DMS153 treated with DMSO at 0.1 percent for 48 hours (cell line): Measurements from ENCODE around the gene VTI1B.

Source experiments
- DNase-seq: peaks from one replicate; lab custom pipeline; 2025; ENCODE audit not compliant: unreplicated experiment; lab: John Stamatoyannopoulos, UW

Gene VTI1B

DNA sequence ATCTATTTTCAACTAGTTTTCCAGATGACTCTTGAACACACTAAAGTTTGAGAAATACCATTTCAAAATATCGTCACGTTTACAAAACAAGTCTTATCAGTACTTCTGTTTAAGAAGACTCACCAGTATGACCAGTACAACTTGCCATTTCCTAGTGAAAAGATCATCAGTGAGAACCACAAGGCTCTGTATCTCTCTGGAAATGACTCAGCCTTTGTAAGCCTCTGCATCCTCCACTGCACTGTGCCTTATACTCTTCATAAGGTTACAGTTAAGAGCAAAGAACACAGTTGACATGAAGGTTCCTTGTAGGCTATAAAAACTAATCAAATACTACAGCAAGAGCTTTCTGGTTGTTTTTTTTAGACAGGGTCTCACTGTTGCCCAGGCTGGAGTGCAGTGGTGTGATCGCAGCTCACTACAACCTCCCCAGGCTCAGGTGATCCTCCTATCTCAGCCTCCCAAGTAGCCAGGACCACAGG, 5.7 kb upstream of the VTI1B start:
- no peak for DNase-seq

DNA sequence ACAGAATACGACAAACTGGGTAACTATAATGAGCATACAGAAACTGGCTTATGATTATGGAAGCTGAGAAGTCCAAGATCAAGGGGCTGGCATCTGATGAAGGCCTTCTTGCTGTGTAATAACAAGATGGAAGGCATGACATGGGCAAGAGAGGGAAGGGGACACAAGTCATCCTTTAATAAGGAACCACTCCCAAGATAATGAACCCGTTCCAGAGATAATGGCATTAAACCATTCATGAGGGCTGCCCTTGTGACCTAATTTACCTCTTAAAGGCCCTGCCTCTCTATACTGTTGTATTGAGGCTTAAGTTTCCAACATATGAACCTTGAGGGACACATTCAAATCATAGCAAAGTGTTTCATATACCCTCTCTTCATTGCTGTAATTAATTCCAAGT, 4.6 kb upstream of the VTI1B start:
- DNase-seq: no peak

GRCh38 chr14:67675219-67675582, 769 bp upstream of the VTI1B start:
- no peak for DNase-seq

- DNase-seq: peak; percentile 22
Observed at GRCh38 chr14:67674139-67674479, 323 bp downstream of the VTI1B start.

GRCh38 chr14:67673451-67673850, 981 bp downstream of the VTI1B start:
- DNase-seq: no peak

DNA sequence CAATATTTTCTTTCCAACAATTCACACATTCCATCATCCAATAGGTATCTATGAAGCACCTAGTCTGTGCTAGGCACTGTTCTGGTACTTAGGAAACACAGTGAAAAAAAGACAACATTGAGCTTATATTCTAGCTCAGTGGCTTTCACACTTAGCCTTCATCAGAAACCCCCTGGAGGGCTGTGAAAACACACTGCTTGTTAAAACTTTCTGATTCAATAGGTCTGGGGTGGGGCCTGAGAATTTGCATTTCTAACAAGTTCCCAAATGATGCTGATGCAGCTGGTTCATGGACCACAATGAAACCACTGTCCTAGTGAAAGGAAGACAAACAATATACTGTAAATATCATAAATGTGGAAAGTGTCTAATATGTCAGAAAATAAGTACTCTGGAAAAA, 5.9 kb downstream of the VTI1B start:
- no peak for DNase-seq

DNA sequence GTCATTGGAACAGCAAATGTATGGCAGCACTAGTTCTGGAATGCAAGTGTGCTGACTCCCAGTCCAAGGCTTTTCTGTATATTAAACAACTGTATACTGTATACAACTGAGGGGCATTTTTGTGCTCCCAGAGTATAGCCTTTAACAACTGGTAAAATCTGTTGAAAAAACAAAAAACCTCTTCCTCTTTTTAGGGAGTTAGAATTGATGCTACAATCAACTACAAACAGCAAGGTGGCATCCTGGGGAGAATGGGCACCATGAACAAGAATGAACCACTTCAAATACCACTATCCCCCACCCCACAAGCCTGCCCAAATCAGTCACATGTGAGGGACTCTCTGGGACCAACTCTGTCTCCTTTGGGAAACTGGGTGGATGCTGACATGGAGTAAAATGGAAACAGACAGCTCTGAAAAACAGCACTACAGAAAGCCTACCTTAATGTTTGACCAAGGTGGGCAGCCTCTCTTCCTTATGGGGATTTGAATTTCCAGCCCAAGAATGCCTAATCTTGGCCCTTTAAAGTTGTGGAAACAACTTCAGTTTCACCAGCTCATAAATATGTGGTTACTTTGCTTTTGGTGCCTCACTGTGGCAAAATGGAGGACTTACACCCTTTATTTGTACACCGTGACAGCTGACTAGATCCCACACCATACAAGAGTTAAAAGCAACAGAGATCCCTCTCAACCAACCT, 7.5 kb downstream of the VTI1B start:
- DNase-seq: peak; percentile 38

DNA sequence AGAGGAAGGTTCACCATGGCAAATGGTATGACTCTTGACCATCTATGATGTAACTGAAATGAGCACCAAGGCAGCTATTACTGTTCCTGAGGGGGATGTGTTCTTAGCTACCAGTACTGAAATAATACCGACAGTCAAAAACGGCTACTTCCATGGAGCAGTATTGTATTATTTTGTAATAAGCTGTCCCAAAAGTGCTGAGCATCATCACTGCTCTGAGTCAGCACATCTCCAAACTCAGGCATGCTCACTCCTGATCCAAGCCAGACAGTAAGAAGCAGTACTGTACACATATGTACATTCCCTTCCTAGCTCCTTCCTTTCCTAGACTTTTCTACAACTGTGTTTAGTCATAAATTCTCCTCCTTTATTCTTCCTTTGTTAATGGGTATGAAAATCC, 8.6 kb downstream of the VTI1B start:
- DNase-seq: no peak

- no peak for DNase-seq
Observed at GRCh38 chr14:67663633-67664032, 10.8 kb downstream of the VTI1B start.

DNA sequence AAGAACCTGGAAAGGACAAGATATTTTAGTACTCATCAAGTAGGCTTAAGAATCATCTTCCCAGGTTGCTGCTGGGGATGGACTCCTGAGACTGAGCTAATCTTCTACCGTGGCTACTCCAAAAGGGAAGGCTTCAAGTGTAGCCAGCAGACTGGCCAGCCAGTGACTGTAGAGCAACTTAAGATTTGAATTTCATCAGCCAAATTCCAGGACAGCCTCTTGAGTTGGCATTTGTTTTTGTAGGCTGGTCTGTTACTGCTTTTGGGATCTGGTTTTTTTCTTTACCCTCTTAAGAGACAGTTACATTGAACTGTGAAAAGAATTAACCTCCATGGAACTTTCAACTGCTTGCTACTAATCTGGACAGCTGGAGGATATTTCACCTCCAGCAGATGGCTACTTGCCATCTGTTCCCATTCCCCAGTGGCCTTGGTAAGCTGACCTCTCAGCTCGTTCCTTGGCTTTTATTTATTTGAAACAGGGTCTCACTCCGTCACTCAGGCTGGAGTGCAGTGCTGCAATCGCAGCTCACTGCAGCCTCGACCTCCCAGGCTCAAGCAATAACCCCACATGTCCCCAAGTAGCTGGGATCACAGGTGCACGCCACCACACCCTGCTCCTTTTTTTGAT, 20.7 kb downstream of the VTI1B start:
- no peak for DNase-seq

DNA sequence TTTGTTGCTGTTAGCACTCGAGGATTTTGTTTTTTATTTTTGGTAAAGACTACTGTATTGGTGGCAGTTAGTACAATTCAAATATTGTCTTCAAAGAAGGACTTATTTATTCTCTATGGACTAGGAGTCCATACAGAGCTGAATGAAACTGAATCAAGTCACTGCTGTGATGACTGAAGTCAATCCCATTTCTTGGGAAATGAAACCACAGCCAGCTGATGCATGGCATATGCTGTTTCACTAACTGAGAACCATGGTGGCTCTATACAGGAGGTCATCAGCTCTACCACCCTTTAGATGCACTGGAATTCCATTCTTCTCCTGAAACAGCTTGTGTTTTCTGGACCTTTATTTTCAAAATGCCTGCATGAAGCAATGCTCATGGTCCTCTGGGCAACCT, 22.2 kb downstream of the VTI1B start:
- no peak for DNase-seq

- no peak for DNase-seq
Observed at GRCh38 chr14:67650694-67651093, 23.7 kb downstream of the VTI1B start.

DNA sequence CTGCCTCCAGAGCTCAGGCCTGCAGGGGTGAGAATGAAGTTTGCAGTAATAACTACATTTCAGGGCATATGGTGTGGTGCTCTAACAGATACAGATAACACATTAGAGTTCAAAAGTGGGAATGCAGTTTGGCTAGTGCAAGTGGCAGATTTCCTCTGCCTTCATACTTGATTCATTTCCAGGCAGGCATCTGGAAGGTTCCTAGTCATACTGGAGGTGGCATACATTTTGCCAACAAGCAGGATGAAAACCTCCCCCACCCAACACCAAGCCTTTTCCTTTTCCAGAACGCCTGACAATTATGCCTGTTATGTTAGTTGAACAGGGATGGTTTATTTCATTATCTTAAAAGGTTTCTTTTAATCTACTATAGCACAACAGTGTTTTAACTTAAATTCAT, 24.3 kb downstream of the VTI1B start:
- DNase-seq: no peak

DNA sequence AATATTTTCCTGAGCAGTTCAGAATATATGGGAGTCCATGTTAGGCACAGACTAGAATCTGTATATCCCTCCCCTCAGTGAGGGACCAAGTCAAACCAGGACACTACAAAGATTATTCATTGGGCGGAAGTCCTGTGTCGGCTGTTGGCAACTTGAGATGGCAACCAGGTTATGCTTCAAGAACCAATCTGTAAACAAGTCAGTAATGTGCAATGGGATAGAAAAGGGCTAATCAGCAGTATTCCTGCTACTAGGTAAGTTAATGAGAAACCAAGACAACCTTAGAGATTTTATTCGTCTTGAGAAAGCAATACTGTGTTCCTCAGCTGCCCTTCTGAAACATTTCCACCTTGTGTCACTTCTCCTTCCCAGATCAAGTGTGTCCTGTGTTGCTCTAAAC, 28.3 kb downstream of the VTI1B start:
- no peak for DNase-seq

DNA sequence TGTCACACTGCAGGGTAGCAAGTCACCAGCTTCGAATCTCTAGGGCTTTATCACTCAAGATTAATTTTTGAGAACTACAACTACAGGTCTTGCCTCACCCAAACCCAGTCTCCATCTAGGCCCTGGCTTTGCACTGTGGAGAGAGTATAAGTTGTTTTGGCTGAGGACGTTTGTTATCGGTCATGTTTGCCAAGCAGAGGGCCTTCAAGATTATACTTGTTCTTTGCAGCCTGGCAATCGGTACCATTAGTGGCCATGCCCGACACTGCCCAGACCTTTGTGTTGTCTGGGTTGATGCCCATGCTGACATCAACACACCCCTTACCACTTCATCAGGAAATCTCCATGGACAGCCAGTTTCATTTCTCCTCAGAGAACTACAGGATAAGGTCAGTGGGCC, 29.0 kb downstream of the VTI1B start:
- DNase-seq: no peak

DNA sequence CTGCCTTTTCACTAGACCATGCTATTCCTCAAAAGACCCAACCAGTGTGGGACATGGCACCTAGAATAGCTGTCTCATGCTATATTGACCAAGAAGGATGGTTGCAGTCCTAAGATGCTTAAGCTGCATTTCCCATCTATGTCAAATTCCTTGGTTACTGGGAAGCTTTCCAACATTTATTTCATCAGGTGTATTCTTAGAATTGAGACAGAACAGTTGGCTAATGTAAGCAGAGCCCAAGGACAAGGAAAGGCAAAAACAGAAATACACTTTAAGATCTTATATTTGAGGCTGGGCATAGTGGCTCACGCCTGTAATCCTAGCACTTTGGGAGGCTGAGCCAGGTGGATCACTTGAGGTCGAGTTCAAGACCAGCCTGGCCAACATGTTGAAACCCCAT, 30.0 kb downstream of the VTI1B start:
- DNase-seq: no peak

- DNase-seq: no peak
Observed at GRCh38 chr14:67643713-67644112, 30.7 kb downstream of the VTI1B start.

GRCh38 chr14:67641902-67642749, 32.3 kb downstream of the VTI1B start:
- no peak for DNase-seq

DNA sequence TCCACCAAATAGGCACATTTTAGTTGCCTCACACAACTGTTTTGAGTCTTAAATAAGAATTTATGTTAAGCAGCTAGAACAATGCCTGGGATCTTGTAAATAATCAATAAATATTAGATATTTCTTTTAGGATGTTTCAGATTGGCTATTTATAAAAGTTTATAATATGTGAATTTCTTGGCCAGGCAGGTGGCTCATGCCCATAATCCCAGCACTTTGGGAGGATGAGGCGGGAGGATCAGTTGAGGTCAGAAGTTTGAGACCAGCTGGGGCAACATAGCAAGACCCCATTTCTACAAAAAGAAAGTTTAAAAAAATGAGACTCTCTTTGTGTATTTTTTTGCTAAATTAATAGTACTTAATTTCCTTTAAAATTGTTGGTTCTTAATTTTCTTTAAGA, 33.0 kb downstream of the VTI1B start:
- DNase-seq: no peak

DNA sequence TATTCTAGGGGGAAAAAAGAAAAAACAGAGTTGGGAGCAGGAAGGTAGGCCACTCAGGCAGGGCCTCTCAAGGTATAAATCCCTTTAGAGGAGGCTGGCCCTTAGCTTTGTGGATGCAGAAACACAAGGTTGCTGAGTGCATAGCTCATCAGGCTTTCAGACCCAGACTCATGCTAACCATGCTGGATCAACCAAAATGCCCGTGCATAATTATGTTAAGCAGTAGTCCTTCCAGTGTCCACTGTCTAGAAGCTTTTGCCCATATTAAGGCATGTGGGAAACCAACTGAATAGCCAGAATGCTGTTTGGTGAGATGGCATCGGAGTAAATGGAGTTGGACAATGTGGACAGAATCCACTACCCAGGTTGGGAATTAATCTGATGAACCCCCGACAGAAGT, 35.8 kb downstream of the VTI1B start:
- DNase-seq: no peak

DNA sequence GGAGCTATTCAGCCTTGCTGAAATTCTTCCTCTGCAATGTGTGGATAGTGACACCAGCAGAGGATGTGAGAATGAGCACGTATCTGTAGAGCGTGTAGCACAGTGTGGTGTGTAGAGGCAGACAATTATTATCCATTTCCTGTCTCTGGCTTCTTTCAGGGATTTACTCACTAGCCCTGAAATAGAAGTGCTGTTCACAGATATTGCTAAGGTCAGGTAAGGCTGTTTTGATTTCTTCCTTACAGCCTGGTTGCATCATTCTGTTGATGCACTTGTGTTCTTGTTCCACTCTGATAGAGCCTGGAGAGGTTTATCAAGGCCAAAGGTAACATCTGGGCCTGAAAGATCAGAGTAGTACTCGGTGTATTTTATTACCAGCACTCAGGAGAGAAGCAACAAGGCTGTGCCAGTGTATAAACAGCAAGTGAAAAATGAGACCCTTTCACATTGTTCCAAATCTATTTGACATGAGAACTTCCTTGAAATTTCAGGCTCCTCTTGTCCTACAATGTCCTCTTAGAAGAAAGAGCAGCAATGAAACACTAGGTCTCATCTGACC, 38.0 kb downstream of the VTI1B start:
- peak; percentile 32 for DNase-seq
